HEK293 (cell line): ENCODE data around the gene CHST8.

Experiments
- CTCF ChIP-seq: fragments of 450-650 bp; formaldehyde crosslinking; IDR thresholded peaks from 2 replicates; pipeline ENCODE4 v1.5.1; 2016; ENCODE audit warnings: missing biosample characterization, missing genetic modification characterization
- PRDM6 ChIP-seq: fragments of 450-650 bp; formaldehyde crosslinking; IDR thresholded peaks from 2 replicates; pipeline ENCODE4 v1.5.1; 2017; ENCODE audit warnings: missing biosample characterization, missing genetic modification characterization
- YY1 ChIP-seq: fragments of 450-650 bp; formaldehyde crosslinking; IDR thresholded peaks from 2 replicates; pipeline ENCODE4 v1.5.1; 2018; ENCODE audit warnings: missing biosample characterization, missing genetic modification characterization
- ZNF146 ChIP-seq: fragments of 450-650 bp; formaldehyde crosslinking; IDR thresholded peaks from 2 replicates; pipeline ENCODE4 v1.5.1; 2016; ENCODE audit warnings: missing biosample characterization, missing genetic modification characterization
- ZNF184 ChIP-seq: fragments of 450-650 bp; IDR thresholded peaks from 2 replicates; pipeline ENCODE4 v1.5.1; 2018; ENCODE audit warnings: missing biosample characterization, mild to moderate bottlenecking, missing genetic modification characterization
- ZNF624 ChIP-seq: fragments of 450-650 bp; formaldehyde crosslinking; IDR thresholded peaks from 2 replicates; pipeline ENCODE4 v1.5.1; 2017; ENCODE audit warnings: missing biosample characterization, missing genetic modification characterization
- ZNF629 ChIP-seq: fragments of 450-650 bp; formaldehyde crosslinking; IDR thresholded peaks from 2 replicates; pipeline ENCODE4 v1.5.1; 2017; ENCODE audit warnings: missing biosample characterization, missing genetic modification characterization
- ZNF777 ChIP-seq: fragments of 450-650 bp; formaldehyde crosslinking; IDR thresholded peaks from 2 replicates; pipeline ENCODE4 v1.5.1; 2017; ENCODE audit warnings: missing biosample characterization, missing genetic modification characterization, borderline replicate concordance
- TF ChIP-seq, protein P1 (sequence below): fragments of 450-650 bp; formaldehyde crosslinking; IDR thresholded peaks from 2 replicates; pipeline ENCODE4 v1.5.1; 2017; ENCODE audit warnings: missing biosample characterization, missing genetic modification characterization

DNA sequence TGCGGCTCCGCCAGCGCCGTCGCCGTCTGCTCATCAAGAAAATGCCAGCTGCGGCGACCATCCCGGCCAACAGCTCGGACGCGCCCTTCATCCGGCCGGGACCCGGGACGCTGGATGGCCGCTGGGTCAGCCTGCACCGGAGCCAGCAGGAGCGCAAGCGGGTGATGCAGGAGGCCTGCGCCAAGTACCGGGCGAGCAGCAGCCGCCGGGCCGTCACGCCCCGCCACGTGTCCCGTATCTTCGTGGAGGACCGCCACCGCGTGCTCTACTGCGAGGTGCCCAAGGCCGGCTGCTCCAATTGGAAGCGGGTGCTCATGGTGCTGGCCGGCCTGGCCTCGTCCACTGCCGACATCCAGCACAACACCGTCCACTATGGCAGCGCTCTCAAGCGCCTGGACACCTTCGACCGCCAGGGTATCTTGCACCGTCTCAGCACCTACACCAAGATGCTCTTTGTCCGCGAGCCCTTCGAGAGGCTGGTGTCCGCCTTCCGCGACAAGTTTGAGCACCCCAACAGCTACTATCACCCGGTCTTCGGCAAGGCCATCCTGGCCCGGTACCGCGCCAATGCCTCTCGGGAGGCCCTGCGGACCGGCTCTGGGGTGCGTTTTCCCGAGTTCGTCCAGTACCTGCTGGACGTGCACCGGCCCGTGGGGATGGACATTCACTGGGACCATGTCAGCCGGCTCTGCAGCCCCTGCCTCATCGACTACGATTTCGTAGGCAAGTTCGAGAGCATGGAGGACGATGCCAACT, 150.5 kb downstream of the CHST8 start:
- no peak for TF ChIP-seq YY1 (tag by site-specific recombination)
- no peak for TF ChIP-seq ZNF777
- no peak for TF ChIP-seq CTCF
- no peak for TF ChIP-seq PRDM6 (tag by site-specific recombination)
- no peak for TF ChIP-seq ZNF624 (tag by site-specific recombination)
- TF ChIP-seq ZNF629 (tag by site-specific recombination): no peak
- TF ChIP-seq ZNF146 (tag by site-specific recombination): no peak
- TF ChIP-seq, protein P1, sequence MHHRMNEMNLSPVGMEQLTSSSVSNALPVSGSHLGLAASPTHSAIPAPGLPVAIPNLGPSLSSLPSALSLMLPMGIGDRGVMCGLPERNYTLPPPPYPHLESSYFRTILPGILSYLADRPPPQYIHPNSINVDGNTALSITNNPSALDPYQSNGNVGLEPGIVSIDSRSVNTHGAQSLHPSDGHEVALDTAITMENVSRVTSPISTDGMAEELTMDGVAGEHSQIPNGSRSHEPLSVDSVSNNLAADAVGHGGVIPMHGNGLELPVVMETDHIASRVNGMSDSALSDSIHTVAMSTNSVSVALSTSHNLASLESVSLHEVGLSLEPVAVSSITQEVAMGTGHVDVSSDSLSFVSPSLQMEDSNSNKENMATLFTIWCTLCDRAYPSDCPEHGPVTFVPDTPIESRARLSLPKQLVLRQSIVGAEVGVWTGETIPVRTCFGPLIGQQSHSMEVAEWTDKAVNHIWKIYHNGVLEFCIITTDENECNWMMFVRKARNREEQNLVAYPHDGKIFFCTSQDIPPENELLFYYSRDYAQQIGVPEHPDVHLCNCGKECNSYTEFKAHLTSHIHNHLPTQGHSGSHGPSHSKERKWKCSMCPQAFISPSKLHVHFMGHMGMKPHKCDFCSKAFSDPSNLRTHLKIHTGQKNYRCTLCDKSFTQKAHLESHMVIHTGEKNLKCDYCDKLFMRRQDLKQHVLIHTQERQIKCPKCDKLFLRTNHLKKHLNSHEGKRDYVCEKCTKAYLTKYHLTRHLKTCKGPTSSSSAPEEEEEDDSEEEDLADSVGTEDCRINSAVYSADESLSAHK: no peak
- TF ChIP-seq ZNF184 (tag by site-specific recombination): no peak
